ENCODE results near the gene STX18.
"Not testable (repeated sequence)": the region's sequence is repeated elsewhere in the genome, so short reads cannot be mapped to it uniquely, and the experiment has no call there.

STX18 gene

DNA sequence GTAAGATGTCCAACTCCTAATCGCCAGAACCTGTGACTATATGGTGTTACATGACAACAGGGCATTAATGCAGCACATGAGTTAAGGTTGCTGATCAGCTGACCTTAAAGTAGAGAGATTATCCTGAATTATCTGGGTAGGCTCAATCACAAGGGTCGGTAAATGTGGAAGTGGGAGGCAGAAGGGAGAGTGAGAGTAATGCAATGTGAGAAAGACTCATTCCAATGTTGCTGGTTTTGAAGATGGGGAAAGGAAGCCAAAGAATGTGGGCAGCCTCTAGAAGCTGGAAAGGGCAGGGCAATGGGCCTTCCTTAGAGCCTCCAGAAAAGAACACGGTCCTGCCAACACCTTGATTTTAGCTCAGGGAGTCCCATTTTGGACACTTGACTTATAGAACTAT is 67.4 kb downstream of the STX18 start:
- no peak for DNase-seq

DNA sequence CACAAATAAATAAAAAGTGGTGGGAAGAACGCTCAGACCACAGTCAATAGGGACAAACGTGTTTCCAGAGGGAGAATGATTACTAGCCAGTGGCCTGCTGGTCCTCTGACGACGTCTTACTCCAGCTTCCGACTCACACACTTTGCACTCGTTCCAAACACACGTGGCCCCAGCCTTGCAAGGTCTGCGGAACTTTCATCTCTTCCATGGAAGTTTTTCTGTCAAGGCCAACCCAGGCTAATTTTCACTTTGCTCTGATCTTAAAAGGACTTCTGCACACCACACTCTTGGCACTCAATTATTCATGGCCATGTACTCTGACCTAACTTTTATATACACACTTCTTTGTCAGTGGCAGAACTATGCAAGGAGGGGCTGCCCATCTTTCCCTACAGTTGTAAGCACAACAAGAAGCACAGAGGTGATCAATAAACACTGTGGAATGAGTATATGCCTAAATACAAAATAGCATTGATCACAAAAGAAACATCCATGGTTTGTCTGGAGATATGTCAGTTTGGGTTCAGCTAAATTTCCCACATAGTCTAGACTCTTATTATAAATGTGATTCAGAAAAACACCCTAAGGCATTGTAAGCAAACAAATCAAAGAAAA is 69.4 kb downstream of the STX18 start:
- DNase-seq: no peak

DNA sequence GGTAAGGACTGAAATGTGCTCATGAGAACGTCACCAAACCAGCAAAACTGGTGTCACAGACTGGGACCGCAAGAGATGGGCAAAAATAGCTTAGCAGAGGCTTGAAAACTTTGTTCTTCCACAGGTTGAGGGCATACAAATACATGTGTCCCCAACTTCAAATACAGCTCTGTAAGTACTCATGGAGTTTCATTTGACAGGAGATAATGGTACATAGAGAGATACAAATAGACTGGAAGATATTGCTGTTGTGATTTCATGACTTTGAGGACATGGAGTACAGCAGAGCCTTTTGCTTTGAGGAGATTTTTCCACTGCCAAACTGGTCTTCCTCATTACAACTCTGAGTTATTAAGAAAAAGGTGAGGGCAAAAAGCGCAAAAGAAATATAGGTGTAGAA is 70.7 kb downstream of the STX18 start:
- no peak for DNase-seq

DNA sequence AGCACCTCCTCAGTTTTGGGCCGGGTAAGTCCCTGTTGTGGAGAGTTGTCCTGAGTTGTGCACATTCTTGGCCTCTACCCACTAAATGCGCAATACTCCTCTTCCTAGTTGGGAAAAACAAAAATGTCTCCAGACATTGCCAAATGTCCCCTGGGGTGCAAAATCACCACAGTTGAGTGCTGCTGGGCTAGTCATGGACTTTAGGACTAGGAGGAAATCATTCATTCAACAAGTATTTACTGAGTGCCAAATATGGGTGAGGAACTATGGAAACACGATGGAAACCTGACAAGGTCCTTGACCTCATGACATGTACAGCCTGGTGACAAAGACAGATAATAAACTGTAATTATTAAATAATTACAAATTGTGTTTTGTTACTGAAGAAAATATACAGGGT is 71.6 kb downstream of the STX18 start:
- DNase-seq: no peak

DNA sequence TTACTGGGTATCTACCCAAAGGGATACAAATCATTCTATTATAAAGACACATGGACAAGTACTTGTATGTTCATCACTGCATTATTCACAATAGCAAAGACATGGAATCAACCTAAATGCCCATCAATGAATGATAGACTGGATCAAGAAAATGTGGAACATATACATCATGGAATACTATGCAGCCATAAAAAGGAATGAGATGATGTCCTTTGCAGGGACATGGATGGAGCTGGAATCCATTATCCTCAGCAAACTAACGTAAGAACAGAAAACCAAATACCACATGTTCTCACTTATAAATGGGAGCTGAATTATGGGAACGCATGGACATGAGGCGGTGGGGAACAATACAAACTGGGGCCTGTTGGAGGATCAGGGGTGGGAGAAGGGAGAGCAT is 76.6 kb downstream of the STX18 start:
- DNase-seq: not testable (repeated sequence)

DNA sequence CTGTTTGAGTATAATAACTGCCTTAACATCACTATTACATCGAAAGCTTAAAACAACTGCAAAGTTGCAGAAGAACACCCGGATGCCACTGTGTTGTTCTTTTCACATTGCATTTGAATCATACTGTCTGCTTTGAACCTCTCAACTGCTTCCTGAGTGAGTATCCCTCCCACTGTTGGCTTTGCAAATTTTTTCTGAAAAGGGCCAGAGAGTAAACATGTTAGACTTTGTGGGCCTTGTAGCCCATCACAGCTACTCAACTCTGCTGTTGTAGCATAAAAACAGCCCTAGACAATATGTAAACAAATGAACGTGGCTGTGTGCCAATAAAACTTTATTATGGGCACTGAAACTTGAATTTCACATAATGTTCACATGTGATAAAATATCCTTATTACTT is 78.9 kb downstream of the STX18 start:
- DNase-seq: no peak

DNA sequence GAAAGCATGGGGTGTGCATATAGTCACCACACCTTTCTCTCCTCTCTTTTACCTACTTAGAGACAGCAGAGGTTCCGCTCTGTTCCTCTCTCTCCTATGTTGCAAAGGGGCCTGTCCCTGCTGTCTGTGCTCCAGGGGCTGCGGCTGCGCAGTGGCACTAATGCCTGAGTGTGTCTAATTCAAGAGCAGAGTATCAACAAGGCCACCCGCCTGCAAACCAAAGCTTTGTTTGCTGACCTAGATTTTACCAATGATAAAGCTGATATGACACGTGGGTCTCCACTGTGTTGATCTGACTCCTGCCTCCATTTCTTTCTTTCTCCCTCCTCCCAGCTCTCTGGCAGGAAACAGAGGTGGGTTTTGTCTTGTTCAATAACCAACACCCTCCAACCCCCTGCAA is 80.0 kb downstream of the STX18 start:
- DNase-seq: peak; percentile 48

DNA sequence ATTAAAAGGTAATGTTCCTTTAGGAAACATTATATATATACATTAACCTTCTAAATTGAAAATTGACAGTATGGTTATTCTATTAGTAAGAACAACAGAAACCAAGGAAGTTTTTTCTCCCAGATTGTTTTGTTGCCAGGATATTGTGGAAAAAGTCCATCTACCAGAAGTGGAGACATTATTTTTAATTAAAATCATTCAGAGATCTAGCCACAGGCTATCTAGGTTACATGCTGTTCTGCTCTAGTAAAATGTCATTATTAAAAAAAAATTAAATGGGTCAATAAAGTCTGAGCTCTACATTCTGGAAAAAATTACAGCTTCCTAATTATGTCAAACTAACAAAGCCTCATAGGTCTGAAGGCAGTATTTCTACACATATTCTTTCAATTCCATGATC is 80.7 kb downstream of the STX18 start:
- no peak for DNase-seq

DNA sequence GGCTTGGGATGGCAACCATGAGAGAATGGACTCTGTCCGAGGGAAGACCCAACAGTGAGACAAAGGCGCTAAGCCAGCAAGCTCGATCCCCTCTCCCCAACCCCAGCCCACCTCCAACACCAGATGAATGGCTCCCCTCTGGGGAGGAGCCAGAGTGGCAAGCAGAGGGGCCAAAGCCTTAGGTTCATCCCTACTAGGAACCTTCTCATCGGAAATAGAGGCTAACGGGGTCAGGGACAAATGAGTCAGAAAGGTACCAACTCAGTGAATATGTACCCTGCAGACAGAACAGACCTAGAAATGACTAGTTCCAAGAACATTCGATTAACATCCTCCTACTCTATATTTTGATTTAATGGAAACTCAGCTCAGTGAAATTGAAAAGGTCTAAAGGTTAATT is 81.1 kb downstream of the STX18 start:
- DNase-seq: peak; percentile 15

DNA sequence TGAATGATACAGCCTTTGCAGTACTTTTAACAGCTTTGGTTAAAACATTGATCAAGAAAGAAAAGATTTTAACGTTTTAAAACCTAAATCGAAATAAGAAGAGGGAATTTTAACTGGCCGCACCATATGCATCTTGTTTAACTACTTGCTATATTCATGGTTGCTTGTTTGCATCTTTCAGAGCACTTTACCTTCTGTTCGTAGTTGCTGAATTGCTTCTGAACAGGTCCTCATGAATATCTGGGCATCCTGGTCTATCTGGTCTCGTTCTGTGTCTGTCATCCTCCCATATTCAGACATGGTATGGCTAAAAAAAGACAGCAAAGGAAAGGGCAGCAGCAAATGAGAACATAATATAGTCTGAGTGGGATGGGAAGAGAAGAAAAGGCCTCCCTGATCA is 82.7 kb downstream of the STX18 start:
- no peak for DNase-seq

DNA sequence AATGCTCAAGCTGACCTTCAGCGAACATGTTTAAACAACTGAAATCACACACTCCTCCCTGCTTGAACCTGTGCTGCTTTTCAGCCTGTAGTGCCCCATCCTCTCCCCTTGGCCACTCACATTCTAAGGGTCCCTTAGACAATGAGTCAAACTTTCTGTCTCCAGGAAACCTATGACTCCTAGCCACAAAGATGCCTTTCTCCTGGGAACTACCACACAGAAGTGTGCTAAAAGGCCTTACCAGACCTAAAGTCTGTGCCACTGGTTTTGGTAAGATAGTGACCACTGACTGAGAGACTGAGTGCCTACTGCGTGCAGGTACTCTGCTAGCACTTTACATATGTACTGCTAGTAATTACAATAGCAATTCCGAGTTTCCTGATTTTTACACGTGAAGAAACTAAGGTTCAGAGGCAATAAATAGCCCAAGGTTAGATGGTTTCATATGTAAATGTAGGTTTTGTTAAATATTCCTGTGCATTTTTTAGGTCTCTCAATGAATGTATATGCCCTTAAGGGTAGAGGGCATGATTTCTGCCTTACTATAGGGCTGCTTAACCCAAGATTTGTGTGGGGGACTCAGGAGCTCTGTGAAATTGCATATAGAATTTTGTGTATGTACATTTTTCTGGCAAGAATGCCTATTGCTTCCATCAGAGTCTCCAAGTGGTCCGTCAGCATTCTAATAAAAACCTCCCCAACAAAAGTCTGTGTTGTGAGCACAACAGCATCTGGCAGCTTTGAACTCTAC is 83.9 kb downstream of the STX18 start:
- DNase-seq: no peak

DNA sequence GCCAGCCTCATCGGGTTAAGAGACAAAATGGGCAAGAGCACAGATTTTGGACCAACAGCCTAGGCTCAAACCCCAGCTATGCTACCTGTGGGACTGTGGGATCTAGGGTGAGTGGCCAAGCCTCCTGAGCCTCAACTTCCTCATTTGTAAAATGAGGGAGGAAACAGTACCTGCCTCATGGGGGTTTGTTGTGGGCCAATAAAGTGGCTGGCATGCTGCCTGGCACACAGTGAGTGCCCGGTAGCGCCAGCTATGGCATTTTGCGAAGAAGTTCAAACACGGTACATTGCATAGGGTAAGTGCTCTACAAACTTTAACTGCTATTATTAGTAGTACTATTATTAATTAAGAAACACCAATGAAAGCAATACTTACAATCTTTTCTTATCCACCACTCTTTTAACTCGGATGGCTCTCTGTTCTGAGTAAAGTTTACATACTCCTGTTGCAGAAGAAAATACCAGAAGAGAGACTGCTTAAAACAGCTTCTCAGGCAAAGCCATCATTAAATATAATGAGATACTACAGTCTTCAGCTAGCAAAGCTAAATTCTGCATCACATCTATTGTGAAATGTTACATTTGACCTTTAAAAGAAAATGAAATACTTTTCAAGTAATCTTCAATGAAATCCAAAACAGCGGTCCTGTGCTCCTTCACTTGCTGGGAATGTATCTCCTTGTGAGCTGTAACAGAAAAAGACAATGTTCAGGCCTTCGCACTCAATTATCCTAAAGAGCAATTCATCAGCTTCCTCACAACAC is 84.9 kb downstream of the STX18 start:
- DNase-seq: no peak

DNA sequence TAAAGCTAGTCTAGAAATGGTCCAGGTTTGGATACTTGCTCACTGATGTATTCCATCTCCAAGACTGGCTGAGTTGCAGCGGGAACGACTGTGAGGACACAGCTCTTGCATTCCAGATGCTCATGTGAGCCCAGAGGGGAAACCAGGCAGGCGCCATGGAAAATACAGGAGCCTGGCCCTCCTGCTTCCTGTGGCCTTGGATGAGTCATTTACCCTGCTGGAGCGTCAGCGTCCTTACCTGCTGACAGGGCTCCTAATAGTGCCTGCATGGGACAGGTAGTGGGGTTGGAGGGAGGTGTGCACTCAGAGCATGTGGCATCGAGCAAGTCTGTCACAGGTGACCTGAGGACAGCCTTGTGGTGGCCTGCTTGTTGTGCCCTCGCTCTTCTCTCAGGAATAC is 85.5 kb downstream of the STX18 start:
- no peak for DNase-seq

DNA sequence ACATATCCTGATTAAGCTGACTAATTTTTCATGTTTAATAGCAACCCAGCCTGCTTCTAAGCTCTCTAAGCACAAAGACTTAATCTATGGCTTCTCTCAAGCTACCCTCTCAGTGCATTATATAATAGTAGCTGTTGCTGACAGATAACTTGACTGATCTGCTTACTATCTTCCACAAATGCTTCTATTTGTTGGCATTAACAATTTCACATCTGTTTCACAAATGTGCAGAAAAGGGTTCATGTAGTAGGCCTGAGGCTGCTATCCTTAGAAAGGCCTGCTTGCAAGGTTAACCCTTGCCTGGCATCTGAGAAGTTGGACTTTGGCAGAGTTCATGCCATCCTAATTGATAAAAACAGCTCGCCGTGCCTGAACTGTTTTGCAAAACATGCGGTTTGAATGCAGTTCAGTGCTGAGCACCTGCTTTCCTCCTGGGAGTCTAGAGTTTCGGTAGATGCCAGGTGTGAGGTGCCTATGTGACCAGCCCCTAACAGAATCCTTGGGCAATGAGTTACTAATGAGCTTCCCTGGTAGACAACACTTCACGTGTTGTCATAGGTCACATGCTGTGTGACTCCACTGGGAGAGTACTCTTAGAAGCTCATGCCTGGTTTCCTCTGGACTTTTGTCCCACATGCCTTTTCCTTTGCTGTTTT is 86.5 kb downstream of the STX18 start:
- DNase-seq: no peak

DNA sequence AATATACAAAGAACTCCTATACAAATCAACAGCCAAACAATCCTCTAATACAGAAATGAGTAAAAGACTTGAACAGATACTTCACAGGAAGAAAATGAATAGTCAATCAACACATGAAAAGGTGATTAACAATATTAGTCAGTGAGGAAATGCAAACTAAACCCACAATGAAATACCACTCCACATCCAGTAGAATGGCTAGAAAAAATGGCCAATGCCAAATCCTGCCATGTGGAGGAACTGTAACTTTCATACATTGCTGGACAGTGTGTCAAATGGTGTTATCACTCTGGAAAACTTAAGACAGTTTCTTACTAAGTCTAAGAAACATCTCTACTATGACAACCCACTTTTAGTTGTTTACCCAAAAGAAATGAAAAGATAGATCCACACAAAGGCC is 95.4 kb downstream of the STX18 start:
- no peak for DNase-seq

DNA sequence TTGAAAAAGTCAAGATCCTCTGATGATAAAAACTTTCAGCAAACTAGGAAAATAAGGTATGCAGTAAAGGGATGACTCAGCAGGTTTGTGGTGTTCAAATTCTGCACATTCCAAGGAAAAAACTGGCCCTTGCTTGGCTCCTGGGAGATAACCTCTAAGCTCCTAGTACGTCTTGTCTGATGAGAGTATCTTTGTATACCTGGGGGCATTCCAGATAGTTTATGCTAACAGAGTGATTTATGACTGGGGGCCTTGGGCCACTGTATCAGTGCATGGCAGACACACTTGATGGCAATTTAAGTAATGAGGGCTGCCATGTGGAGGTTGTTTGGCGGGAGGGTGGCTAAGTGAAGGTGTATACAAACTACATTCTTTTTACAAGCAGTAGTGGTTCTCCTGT is 98.0 kb downstream of the STX18 start:
- no peak for DNase-seq

DNA sequence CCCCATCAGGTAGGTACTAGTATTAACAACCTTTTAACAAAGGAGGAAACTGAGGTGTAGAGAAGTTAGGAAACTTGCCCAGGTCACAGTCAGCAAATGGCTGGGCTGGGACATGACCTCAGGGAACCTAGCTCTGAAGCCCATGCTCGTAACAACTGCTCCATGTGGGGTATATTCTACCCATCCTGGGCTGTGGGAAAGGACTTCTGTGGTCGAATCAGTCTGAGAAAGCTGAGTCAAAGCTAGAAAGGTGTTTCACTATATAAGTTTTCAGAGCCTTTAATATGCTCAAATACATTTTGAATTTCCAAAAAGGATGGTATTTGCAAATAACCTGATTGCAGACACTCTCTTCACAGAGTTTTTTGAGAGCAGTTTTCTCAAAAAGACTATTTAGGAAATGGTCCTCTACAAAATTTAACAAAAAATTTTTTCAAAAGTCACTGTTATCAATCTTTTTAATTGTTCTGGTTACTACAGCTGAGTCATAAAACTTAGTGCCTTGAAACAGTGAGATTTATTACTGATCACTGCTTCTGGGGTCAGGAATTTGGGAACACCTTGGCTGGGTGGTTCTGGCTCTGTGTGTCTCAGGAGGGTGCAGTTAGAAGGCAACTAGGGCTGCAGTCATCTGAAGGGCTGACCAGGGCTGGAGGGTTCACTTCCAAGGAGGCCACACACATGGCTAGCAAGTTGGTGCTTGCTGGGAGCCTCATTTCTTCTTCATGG is 101.4 kb downstream of the STX18 start:
- no peak for DNase-seq

DNA sequence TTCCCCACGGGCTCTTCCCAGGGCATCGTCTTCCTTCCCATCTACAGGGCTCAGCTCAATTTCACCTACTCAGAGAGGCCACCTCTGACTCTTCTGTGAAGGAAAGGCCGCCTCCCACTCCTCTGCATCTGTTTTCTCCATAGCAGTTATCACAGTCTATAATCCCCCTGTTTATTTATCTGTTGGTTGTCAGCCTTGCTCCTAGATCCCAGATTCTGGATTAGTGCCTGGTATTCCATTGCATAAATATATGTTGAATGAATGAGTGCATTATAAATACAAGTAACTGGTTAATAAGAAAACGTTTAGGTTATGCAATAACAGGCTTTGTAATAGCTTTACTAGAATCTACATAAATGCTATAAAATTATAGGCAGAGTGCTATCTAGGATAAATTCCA is 102.1 kb downstream of the STX18 start:
- DNase-seq: no peak

DNA sequence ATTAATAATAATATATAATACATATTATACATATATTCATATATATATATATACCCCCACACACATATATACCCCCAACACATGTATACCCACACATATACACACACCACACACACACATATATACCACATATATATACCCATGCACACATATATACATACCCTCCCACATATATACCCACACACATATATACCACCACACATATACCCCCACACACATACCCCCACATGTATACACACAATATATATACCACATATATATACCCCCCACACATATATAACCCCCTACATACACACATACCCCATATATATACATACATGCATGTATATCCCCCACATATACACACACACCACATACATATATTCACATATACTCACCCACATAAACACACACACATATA is 103.0 kb downstream of the STX18 start:
- no peak for DNase-seq

DNA sequence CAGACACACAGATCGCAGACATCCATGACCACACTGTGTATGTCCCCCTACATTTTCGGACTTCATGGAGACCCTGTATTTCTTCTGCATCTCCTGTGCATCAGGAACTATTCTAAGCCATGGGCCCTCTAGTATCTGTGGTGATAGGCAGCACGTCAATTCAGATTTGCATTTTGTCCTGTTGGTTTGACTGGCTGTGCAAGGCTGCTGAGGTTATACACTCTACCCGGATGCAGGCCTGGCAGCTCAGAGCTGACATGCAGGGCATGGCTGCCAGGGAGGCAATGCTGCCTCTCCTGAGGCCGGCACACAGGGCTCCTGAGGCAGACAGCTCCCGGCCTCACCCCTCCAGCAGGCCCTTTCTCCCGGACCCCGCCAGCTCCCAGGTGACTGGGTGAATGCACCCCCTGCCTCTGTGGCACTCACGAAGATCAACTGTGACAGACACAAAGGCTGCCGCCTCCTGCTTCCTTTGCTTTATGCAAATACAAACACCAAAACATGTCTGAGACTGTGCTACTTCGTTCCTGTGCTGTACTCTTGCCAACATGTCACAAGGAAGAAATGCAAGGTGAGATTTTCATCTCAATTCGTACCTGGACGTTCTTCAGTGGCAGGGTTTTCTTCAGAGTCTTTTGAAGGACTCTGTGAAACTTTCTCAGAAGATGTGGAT is 103.9 kb downstream of the STX18 start:
- no peak for DNase-seq

DNA sequence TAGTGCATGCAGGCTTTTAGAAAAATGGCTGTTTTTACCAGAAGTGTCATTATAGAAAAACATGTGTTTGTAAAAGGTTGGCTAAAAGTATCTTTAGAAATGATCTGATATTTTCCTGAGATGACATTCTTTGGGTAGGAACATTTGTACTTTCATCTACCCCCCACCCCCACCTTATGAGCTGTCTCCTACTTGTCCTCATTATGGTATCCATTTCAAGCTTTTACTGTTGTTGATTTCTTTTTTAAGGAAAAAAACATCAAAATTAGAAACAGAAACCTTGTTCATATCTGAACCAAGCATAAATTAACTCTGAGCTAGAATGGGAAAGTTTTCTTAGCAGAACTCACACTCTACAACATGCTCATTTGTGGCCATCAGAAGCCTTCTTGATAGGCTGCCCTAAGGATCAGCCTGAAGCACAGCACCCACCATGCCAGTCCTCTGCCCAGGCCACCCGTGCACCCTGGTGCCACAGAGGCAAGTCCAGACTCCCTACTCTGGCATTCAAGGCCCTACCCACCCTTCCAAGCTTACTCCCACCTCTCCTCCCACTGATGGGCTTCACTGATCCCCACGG is 105.5 kb downstream of the STX18 start:
- DNase-seq: no peak

DNA sequence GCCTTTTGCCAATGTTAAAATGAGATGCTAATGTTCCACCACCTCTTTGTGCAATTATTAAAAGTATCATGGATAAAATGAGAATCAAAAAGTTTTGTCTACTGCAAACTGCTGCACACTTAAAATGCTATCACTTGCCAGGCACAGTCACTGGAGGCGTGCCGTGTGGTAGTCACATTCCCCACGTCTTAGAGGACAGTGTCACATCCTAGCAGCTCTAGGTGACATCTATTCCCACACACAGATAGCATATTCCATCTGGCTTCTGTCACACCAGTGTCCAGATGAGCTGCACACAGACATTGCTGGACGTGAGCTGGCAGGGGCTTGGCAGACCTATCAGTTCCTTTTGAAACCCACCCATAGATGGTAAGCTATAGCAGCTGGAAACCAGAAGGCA is 107.9 kb downstream of the STX18 start:
- no peak for DNase-seq

All from stimulated activated CD4-positive, alpha-beta T cell treated with anti-CD3 and anti-CD28 coated beads, Interleukin-4, amount 100 ng/mL, for 24 hours (primary cell).